Suprapubic skin (tissue), 4 donors: ENCODE data around the gene SP100. TPM values are rescaled to one million over a fixed set of nuclear protein-coding genes. Genes with fewer than 3 reads are reported as not detected.

ENCODE experiments used
- DNase-seq, 2 donors: peaks; one replicate each; pipeline ENCODE4 v3.0.0-alpha.2; 2019; ENCODE audit warnings: low spot score in 2 of 2
- H3K27ac ChIP-seq: fragments of 200-600 bp; sonication (generic); one replicate; pipeline ENCODE4 v1.5.1; 2019
- H3K27me3 ChIP-seq: fragments of 200-600 bp; sonication (generic); one replicate; pipeline ENCODE4 v1.5.1; 2019
- H3K36me3 ChIP-seq: fragments of 200-600 bp; sonication (generic); one replicate; pipeline ENCODE4 v1.5.1; 2019
- H3K4me1 ChIP-seq: fragments of 200-600 bp; sonication (generic); one replicate; pipeline ENCODE4 v1.5.1; 2019
- H3K4me3 ChIP-seq: fragments of 200-600 bp; sonication (generic); one replicate; pipeline ENCODE4 v1.5.1; 2019; ENCODE audit warnings: mild to moderate bottlenecking
- H3K9me3 ChIP-seq: fragments of 200-600 bp; sonication (generic); one replicate; pipeline ENCODE4 v1.5.1; 2019
- EP300 ChIP-seq: sonication (generic); formaldehyde crosslinking; IDR thresholded peaks from one replicate; pipeline ENCODE4 v1.6.1; 2017; ENCODE audit warnings: antibody characterized with exemption
- POLR2A ChIP-seq, 2 donors: fragments of 450-650 bp; IDR thresholded peaks; one replicate each; pipeline ENCODE4 v1.6.1; 2017; ENCODE audit warnings: antibody characterized with exemption in 2 of 2, mild to moderate bottlenecking in 2 of 2, moderate library complexity in 2 of 2
- POLR2AphosphoS5 ChIP-seq, 3 donors: sonication (generic); formaldehyde crosslinking; IDR thresholded peaks; one replicate each; pipeline ENCODE4 v1.6.1; 2017; ENCODE audit warnings: antibody characterized with exemption in 3 of 3
- WGBS: methylation state at CpG from one replicate; pipeline ENCODE4 v1.1.5; 2018; 5-methylcytosine and 5-hydroxymethylcytosine counted together
- total RNA-seq, 4 donors: library from RNA; depleted of rRNA; stranded (reverse); fragments of >200 nt; gene quantifications; one replicate each; pipeline ENCODE4 v1.1.0, GENCODE V29; 2016
- TF ChIP-seq, protein P1 (sequence below), 2 donors: fragments of 200-600 bp in 1 of 2; fragments of 450-650 bp in 1 of 2; sonication (generic) in 1 of 2; IDR thresholded peaks; one replicate each; pipeline ENCODE4 v1.5.1; 2016 to 2019; ENCODE audit warnings: antibody characterized with exemption in 2 of 2, mild to moderate bottlenecking in 1 of 2, moderate library complexity in 1 of 2

SP100 gene
- total RNA-seq, 4 donors from 2014 or later, result 38.7 to 118 (median 65.6) TPM

GRCh38 chr2:230575642-230576324, 159.8 kb downstream of the SP100 start:
- no peak for DNase-seq
- Histone ChIP-seq H3K4me3 (no peak overlapping the region), H3K36me3 (no peaks in the 10 kb centered on the region), H3K27me3 (peaks cover 6% of the 10 kb centered on the region), H3K4me1 (no peaks in the 10 kb centered on the region), H3K9me3 (no peaks in the 10 kb centered on the region), H3K27ac (no peak overlapping the region)
- WGBS, result 78% methylated on average over 9 of the region's 9 CpGs
- no peak for TF ChIP-seq POLR2A (IDR thresholded peaks at IDR 0.05)
- TF ChIP-seq, protein P1, sequence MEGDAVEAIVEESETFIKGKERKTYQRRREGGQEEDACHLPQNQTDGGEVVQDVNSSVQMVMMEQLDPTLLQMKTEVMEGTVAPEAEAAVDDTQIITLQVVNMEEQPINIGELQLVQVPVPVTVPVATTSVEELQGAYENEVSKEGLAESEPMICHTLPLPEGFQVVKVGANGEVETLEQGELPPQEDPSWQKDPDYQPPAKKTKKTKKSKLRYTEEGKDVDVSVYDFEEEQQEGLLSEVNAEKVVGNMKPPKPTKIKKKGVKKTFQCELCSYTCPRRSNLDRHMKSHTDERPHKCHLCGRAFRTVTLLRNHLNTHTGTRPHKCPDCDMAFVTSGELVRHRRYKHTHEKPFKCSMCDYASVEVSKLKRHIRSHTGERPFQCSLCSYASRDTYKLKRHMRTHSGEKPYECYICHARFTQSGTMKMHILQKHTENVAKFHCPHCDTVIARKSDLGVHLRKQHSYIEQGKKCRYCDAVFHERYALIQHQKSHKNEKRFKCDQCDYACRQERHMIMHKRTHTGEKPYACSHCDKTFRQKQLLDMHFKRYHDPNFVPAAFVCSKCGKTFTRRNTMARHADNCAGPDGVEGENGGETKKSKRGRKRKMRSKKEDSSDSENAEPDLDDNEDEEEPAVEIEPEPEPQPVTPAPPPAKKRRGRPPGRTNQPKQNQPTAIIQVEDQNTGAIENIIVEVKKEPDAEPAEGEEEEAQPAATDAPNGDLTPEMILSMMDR (IDR thresholded peaks at IDR 0.05), result no peak
- no peak for TF ChIP-seq POLR2AphosphoS5 (IDR thresholded peaks at IDR 0.05)
- TF ChIP-seq EP300, result no peak

DNA sequence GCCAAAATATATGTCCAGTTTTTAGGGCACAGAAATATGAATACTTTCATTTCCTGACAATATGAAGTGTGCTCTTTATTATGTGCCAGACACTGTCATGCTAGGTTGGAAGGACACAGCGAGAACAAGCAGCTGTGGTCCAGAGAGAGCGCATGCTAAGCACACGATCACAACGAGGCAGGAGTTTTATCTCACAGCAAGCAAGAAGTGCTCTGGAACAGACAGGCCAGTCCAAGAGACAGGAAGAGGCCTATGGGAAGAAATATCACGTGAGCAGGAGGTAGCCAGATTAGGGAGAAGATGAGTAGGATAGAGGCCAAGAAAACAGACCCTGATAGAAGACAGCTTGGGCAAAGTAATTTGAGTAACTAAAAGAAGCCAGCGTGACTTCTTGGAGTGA, 161.1 kb downstream of the SP100 start:
- H3K27me3 ChIP-seq, result peaks cover 6% of the 10 kb centered on the region
- H3K9me3 ChIP-seq, result no peaks in the 10 kb centered on the region
- no peaks in the 10 kb centered on the region for H3K4me1 ChIP-seq
- H3K36me3 ChIP-seq, result no peaks in the 10 kb centered on the region
- no peak overlapping the region for H3K27ac ChIP-seq
- WGBS, result 60% methylated on average over 6 of the region's 6 CpGs
- no peak overlapping the region for H3K4me3 ChIP-seq
- DNase-seq, result no peak
- TF ChIP-seq EP300 (no peak), POLR2AphosphoS5 (IDR thresholded peaks at IDR 0.05) (no peak), POLR2A (IDR thresholded peaks at IDR 0.05) (no peak)
- TF ChIP-seq, protein P1 (IDR thresholded peaks at IDR 0.05), result no peak

- 35% methylated on average over 2 of the region's 2 CpGs for WGBS
- Histone ChIP-seq H3K27ac (no peak overlapping the region), H3K4me1 (no peaks in the 10 kb centered on the region), H3K4me3 (no peak overlapping the region), H3K36me3 (no peaks in the 10 kb centered on the region), H3K9me3 (no peaks in the 10 kb centered on the region), H3K27me3 (peaks cover 6% of the 10 kb centered on the region)
- DNase-seq, result no peak
- TF ChIP-seq EP300 (no peak), POLR2A (IDR thresholded peaks at IDR 0.05) (no peak), POLR2AphosphoS5 (IDR thresholded peaks at IDR 0.05) (no peak)
- TF ChIP-seq, protein P1 (IDR thresholded peaks at IDR 0.05), result no peak
Measured at GRCh38 chr2:230578106-230578505, 162.1 kb downstream of the SP100 start.

GRCh38 chr2:230582851-230583283, 166.9 kb downstream of the SP100 start:
- Histone ChIP-seq H3K4me3 (no peak overlapping the region), H3K27ac (no peak overlapping the region), H3K36me3 (no peaks in the 10 kb centered on the region), H3K9me3 (no peaks in the 10 kb centered on the region), H3K27me3 (peaks cover 6% of the 10 kb centered on the region), H3K4me1 (no peaks in the 10 kb centered on the region)
- TF ChIP-seq EP300 (no peak), POLR2A (IDR thresholded peaks at IDR 0.05) (no peak), POLR2AphosphoS5 (IDR thresholded peaks at IDR 0.05) (no peak)
- TF ChIP-seq, protein P1 (IDR thresholded peaks at IDR 0.05), result no peak
- 76% methylated on average over 5 of the region's 5 CpGs for WGBS
- no peak for DNase-seq

DNA sequence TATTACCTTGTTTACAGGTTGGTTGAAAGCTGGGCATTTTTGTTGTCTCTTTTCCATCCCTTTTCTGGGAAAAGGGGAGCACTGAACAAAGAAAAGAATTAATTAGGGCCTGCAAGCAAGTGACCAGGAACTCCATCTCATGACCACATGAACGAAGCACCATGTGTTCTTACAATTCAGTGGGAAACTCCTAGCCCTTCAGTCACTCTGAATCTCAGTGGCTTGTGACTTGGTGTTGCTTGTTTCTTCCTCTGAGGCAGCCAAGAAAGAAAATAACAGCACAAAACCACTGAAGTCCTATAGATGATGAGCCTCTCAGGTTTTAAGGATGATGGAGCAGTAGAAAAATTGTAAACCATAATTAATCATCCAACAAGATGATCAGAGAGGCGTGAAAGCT, 167.6 kb downstream of the SP100 start:
- no peak overlapping the region for H3K27ac ChIP-seq
- H3K9me3 ChIP-seq, result no peaks in the 10 kb centered on the region
- no peak for DNase-seq
- peaks cover 6% of the 10 kb centered on the region for H3K27me3 ChIP-seq
- no peak overlapping the region for H3K4me3 ChIP-seq
- no peaks in the 10 kb centered on the region for H3K4me1 ChIP-seq
- TF ChIP-seq EP300 (no peak), POLR2A (IDR thresholded peaks at IDR 0.05) (no peak), POLR2AphosphoS5 (IDR thresholded peaks at IDR 0.05) (no peak)
- TF ChIP-seq, protein P1 (IDR thresholded peaks at IDR 0.05), result no peak
- H3K36me3 ChIP-seq, result no peaks in the 10 kb centered on the region
- 82% methylated on average over 2 of the region's 2 CpGs for WGBS
